NCI-H128 (cell line): ENCODE results near the gene COG5.
"Not testable (repeated sequence)": the region's sequence is repeated elsewhere in the genome, so short reads cannot be mapped to it uniquely, and the experiment has no call there.

Experiments used
- DNase-seq: peaks from one replicate; lab custom pipeline; 2025; ENCODE audit not compliant: unreplicated experiment; lab: John Stamatoyannopoulos, UW

The COG5 gene

GRCh38 chr7:107580716-107581383 is 17.1 kb upstream of the COG5 start:
- no peak for DNase-seq

GRCh38 chr7:107579885-107580715 is 16.4 kb upstream of the COG5 start, which contains the start of gene BCAP29:
Gene BCAP29 (plus strand): TSS chr7:107580246. CDS start chr7:107580773, 527 bp downstream.
- no peak for DNase-seq

- DNase-seq, result no peak
Measured at GRCh38 chr7:107579554-107579884, 15.8 kb upstream of the COG5 start.

GRCh38 chr7:107573537-107573936 is 9.8 kb upstream of the COG5 start:
- DNase-seq, result no peak

- DNase-seq, result no peak
Measured at GRCh38 chr7:107570298-107570697, 6.6 kb upstream of the COG5 start.

GRCh38 chr7:107564553-107565298 is 1.0 kb upstream of the COG5 start:
- no peak for DNase-seq

- no peak for DNase-seq
Measured at GRCh38 chr7:107563081-107563774, 492 bp downstream of the COG5 start.

- DNase-seq, result no peak
Measured at GRCh38 chr7:107560898-107561516, 2.7 kb downstream of the COG5 start.

GRCh38 chr7:107559864-107560263 is 3.9 kb downstream of the COG5 start:
- DNase-seq, result no peak

GRCh38 chr7:107555893-107556292 is 7.8 kb downstream of the COG5 start:
- DNase-seq, result no peak

GRCh38 chr7:107551936-107552335 is 11.8 kb downstream of the COG5 start:
- DNase-seq, result no peak

GRCh38 chr7:107544848-107545591 is 18.7 kb downstream of the COG5 start:
- no peak for DNase-seq

- DNase-seq, result no peak
Measured at GRCh38 chr7:107543338-107543993, 20.3 kb downstream of the COG5 start.

- DNase-seq, result no peak
Measured at GRCh38 chr7:107538001-107538400, 25.7 kb downstream of the COG5 start.

GRCh38 chr7:107537228-107537627 is 26.5 kb downstream of the COG5 start:
- DNase-seq, result not testable (repeated sequence)

GRCh38 chr7:107534139-107534538 is 29.6 kb downstream of the COG5 start:
- no peak for DNase-seq

- no peak for DNase-seq
Measured at GRCh38 chr7:107530751-107531150, 33.0 kb downstream of the COG5 start.

- no peak for DNase-seq
Measured at GRCh38 chr7:107528461-107528860, 35.3 kb downstream of the COG5 start.

GRCh38 chr7:107527196-107527595 is 36.5 kb downstream of the COG5 start:
- DNase-seq, result no peak

- DNase-seq, result no peak
Measured at GRCh38 chr7:107526672-107527071, 37.0 kb downstream of the COG5 start.
